ENCODE measurements around the gene TRMT1. TPM values are rescaled to one million over a fixed set of nuclear protein-coding genes. Genes with fewer than 3 reads are reported as not detected.

Gene TRMT1
- total RNA-seq, 1 experiment from 2014 or later: 106 TPM

GRCh38 chr19:13090511-13091231, 25.9 kb downstream of the TRMT1 start:
- Mint-ChIP-seq H3K4me1 (peaks cover 33% of the 10 kb centered on the region), H3K27me3 (ENCODE audit: low read depth) (peaks cover 24% of the 10 kb centered on the region), H3K36me3 (no peaks in the 10 kb centered on the region), H3K9me3 (no peaks in the 10 kb centered on the region), H3K27ac (no peak overlapping the region), H3K4me3 (no peak overlapping the region)
- ChIA-PET CTCF (interaction anchor here (0.9 to 9.2 kb wide), 20 partner anchors 8 to 153 kb away, joined by 3 to 276 read pairs (median 6); partner anchors contain the start of gene NFIX), POLR2A (interaction anchor here (0.5 to 0.8 kb wide), 2 partner anchors 30 to 67 kb away, joined by 3 read pairs; no protein-coding TSS in a partner anchor)
- ATAC-seq: no peak
- DNase-seq (ENCODE audit: low spot score): no peak
- TF ChIP-seq MYBL2 (CRISPR knock-in tag; IDR thresholded peaks at IDR 0.05) (no peak), NFATC4 (CRISPR knock-in tag; IDR thresholded peaks at IDR 0.05) (no peak), ZNF281 (CRISPR knock-in tag; IDR thresholded peaks at IDR 0.05) (no peak), AFF4 (CRISPR knock-in tag; IDR thresholded peaks at IDR 0.05; ENCODE audit: borderline replicate concordance) (no peak)

DNA sequence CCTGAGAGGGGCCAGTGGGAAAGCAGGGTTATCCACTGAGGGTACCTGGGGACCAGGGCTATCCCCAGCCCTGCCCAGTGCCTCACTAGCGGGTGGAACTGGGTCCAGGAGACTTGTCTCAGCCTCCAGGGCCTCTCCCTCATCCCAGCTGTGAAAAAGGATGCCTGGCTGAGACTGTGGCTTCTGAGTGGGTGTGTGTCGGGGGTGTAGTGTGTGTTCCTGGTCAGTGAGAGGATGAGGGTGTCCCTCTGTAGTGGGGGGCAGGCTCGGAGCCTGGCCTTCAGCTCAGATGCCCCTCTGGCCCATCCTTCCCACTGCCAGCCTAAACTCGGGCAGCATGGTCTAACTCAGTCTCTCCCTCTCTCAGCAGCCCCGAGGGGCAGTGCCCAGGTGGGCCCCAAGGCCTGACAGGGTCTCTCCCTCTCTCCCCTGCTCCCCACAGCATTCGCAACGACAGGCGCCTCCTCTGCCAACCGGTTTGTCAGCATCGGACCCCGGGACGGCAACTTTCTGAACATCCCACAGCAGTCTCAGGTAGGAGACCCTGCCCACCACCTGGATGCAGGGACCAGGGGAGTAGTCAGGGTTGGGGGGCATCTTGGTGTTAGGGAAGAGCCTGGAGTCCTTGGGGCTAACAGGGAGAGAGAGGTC, 26.6 kb downstream of the TRMT1 start:
- no peak overlapping the region for H3K4me3 Mint-ChIP-seq
- DNase-seq (ENCODE audit: low spot score) (no peak), ATAC-seq (no peak)
- H3K4me1 Mint-ChIP-seq: peaks cover 35% of the 10 kb centered on the region
- no peaks in the 10 kb centered on the region for H3K36me3 Mint-ChIP-seq
- no peak for TF ChIP-seq ESRRA (CRISPR knock-in tag; IDR thresholded peaks at IDR 0.05; ENCODE audit: borderline replicate concordance)
- no peak for TF ChIP-seq ATF1 (CRISPR knock-in tag; IDR thresholded peaks at IDR 0.05)
- TF ChIP-seq ETV6 (CRISPR knock-in tag; IDR thresholded peaks at IDR 0.05): no peak
- no peak for TF ChIP-seq CBFB (CRISPR knock-in tag; IDR thresholded peaks at IDR 0.05; ENCODE audit: low read depth)
- no peak for TF ChIP-seq SMAD3 (CRISPR knock-in tag; IDR thresholded peaks at IDR 0.05; ENCODE audit: borderline replicate concordance)
- no peak for TF ChIP-seq OVOL2 (CRISPR knock-in tag; IDR thresholded peaks at IDR 0.05; ENCODE audit: borderline replicate concordance)
- TF ChIP-seq, protein P1, sequence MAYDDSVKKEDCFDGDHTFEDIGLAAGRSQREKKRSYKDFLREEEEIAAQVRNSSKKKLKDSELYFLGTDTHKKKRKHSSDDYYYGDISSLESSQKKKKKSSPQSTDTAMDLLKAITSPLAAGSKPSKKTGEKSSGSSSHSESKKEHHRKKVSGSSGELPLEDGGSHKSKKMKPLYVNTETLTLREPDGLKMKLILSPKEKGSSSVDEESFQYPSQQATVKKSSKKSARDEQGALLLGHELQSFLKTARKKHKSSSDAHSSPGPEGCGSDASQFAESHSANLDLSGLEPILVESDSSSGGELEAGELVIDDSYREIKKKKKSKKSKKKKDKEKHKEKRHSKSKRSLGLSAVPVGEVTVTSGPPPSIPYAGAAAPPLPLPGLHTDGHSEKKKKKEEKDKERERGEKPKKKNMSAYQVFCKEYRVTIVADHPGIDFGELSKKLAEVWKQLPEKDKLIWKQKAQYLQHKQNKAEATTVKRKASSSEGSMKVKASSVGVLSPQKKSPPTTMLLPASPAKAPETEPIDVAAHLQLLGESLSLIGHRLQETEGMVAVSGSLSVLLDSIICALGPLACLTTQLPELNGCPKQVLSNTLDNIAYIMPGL (CRISPR knock-in tag; IDR thresholded peaks at IDR 0.05): no peak
- no peak for TF ChIP-seq KAT7 (CRISPR knock-in tag; IDR thresholded peaks at IDR 0.05; ENCODE audit: borderline replicate concordance)
- no peak for TF ChIP-seq JUN (CRISPR knock-in tag; IDR thresholded peaks at IDR 0.05)
- no peak for TF ChIP-seq MXD4 (CRISPR knock-in tag; IDR thresholded peaks at IDR 0.05; ENCODE audit: borderline replicate concordance)
- no peak for TF ChIP-seq ZNF263 (CRISPR knock-in tag; IDR thresholded peaks at IDR 0.05; ENCODE audit: low read depth)
- TF ChIP-seq GABPB1 (CRISPR knock-in tag; IDR thresholded peaks at IDR 0.05): no peak
- no peak overlapping the region for H3K27ac Mint-ChIP-seq
- ChIA-PET CTCF (interaction anchor here (0.6 to 9.2 kb wide), 14 partner anchors 12 to 124 kb away, joined by 3 to 276 read pairs (median 6); no protein-coding TSS in a partner anchor), POLR2A (no interaction called here)
- peaks cover 24% of the 10 kb centered on the region for H3K27me3 Mint-ChIP-seq (ENCODE audit: low read depth)
- no peaks in the 10 kb centered on the region for H3K9me3 Mint-ChIP-seq

Data from WTC11 (cell line).